Daoy (cell line): Measurements from ENCODE around the gene VEZT. TPM values are rescaled to one million over a fixed set of nuclear protein-coding genes. Genes with fewer than 3 reads are reported as not detected.
"Not testable (repeated sequence)": the region's sequence is repeated elsewhere in the genome, so short reads cannot be mapped to it uniquely, and the experiment has no call there.

Source experiments
- DNase-seq: peaks from one replicate; pipeline ENCODE4 v3.0.0-alpha.2; 2015; ENCODE audit warnings: low read depth
- total RNA-seq: library from RNA; depleted of rRNA; stranded (reverse); fragments of >200 nt; shearing (Covaris generic); gene quantifications from 2 replicates; pipeline ENCODE4 v1.2.3, GENCODE V29; 2014; rRNA removed

The VEZT gene
- total RNA-seq, result 61.9 and 102 TPM in 2 replicates

GRCh38 chr12:95217377-95218149 is at the start of gene VEZT, which contains the start of gene FGD6:
VEZT (plus strand) TSS chr12:95217807; CDS start chr12:95217851, 44 bp downstream.
FGD6 (minus strand) TSS chr12:95217467; CDS start chr12:95217240, 227 bp downstream.
- peak; percentile 99 for DNase-seq

- DNase-seq, result no peak
These were observed 48.9 kb upstream of the VEZT start for GRCh38 chr12:95168746-95169145.

- peak; percentile 89 for DNase-seq
These were observed 48.2 kb upstream of the VEZT start for GRCh38 chr12:95169368-95169767.

- DNase-seq, result peak; percentile 91
These were observed 44.0 kb upstream of the VEZT start for GRCh38 chr12:95173392-95174251.

- DNase-seq, result peak; percentile 16
These were observed 40.3 kb upstream of the VEZT start for GRCh38 chr12:95177201-95177768.

- no peak for DNase-seq
These were observed 39.5 kb upstream of the VEZT start for GRCh38 chr12:95178136-95178535.

GRCh38 chr12:95179011-95179410 is 38.6 kb upstream of the VEZT start:
- peak; percentile 48 for DNase-seq

- DNase-seq, result no peak
These were observed 36.5 kb upstream of the VEZT start for GRCh38 chr12:95181103-95181502.

- peak; percentile 77 for DNase-seq
These were observed 34.7 kb upstream of the VEZT start for GRCh38 chr12:95182868-95183415.

GRCh38 chr12:95184121-95184520 is 33.5 kb upstream of the VEZT start:
- no peak for DNase-seq

GRCh38 chr12:95185072-95185471 is 32.5 kb upstream of the VEZT start:
- no peak for DNase-seq

- no peak for DNase-seq
These were observed 31.8 kb upstream of the VEZT start for GRCh38 chr12:95185854-95186253.

- no peak for DNase-seq
These were observed 29.7 kb upstream of the VEZT start for GRCh38 chr12:95187865-95188415.

- no peak for DNase-seq
These were observed 26.4 kb upstream of the VEZT start for GRCh38 chr12:95191060-95191696.

- DNase-seq, result no peak
These were observed 25.3 kb upstream of the VEZT start for GRCh38 chr12:95192271-95192670.

GRCh38 chr12:95193139-95193538 is 24.5 kb upstream of the VEZT start:
- no peak for DNase-seq

GRCh38 chr12:95195122-95195521 is 22.5 kb upstream of the VEZT start:
- no peak for DNase-seq

- not testable (repeated sequence) for DNase-seq
These were observed 20.6 kb upstream of the VEZT start for GRCh38 chr12:95196875-95197569.

GRCh38 chr12:95197636-95198035 is 20.0 kb upstream of the VEZT start:
- no peak for DNase-seq

GRCh38 chr12:95198914-95199313 is 18.7 kb upstream of the VEZT start:
- no peak for DNase-seq
